Upper lobe of left lung (tissue), 4 donors: ENCODE measurements around the gene EML1.

Experiments
- POLR2A ChIP-seq, 4 donors: fragments of 450-650 bp; IDR thresholded peaks; one replicate each; pipeline ENCODE4 v1.5.1; 2016 to 2017; ENCODE audit warnings: antibody characterized with exemption in 4 of 4, mild to moderate bottlenecking in 2 of 4
- TF ChIP-seq, protein P1 (sequence below), 6 experiments: fragments of 450-650 bp in 4 of 6; fragments of 200-600 bp in 2 of 6; sonication (generic) in 2 of 6; IDR thresholded peaks; one replicate each; pipeline ENCODE4 v1.5.1; 2016 to 2019; ENCODE audit warnings: antibody characterized with exemption in 6 of 6

DNA sequence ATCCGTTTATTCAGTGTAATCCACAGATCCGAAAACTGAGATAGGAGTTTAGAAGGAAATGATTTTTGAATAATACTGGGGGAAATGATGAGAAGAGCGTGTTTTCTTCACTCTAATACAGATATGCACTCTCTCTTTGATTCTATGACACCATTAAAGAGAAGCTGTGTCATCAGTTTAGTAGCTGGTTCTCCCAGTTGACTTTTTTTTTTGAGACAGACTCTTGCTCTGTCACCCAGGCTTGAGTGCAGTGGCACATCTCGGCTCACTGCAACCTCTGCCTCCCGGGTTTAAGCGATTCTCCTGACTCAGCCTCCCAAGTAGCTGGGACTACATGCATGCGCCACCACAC, 48.4 kb upstream of the EML1 start:
- TF ChIP-seq, protein P1, sequence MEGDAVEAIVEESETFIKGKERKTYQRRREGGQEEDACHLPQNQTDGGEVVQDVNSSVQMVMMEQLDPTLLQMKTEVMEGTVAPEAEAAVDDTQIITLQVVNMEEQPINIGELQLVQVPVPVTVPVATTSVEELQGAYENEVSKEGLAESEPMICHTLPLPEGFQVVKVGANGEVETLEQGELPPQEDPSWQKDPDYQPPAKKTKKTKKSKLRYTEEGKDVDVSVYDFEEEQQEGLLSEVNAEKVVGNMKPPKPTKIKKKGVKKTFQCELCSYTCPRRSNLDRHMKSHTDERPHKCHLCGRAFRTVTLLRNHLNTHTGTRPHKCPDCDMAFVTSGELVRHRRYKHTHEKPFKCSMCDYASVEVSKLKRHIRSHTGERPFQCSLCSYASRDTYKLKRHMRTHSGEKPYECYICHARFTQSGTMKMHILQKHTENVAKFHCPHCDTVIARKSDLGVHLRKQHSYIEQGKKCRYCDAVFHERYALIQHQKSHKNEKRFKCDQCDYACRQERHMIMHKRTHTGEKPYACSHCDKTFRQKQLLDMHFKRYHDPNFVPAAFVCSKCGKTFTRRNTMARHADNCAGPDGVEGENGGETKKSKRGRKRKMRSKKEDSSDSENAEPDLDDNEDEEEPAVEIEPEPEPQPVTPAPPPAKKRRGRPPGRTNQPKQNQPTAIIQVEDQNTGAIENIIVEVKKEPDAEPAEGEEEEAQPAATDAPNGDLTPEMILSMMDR (IDR thresholded peaks at IDR 0.05) = no peak
- TF ChIP-seq POLR2A (IDR thresholded peaks at IDR 0.05) = no peak
